HG02759 (cell line): ENCODE measurements around the gene POLR3A.

ENCODE experiments used
- ATAC-seq: cut with Tn5 transposase; IDR thresholded peaks from one replicate; pipeline ENCODE4 v1.9.1; 2021; ENCODE audit warnings: mild to moderate bottlenecking, moderate library complexity; ENCODE audit not compliant: unreplicated experiment

The POLR3A gene

DNA sequence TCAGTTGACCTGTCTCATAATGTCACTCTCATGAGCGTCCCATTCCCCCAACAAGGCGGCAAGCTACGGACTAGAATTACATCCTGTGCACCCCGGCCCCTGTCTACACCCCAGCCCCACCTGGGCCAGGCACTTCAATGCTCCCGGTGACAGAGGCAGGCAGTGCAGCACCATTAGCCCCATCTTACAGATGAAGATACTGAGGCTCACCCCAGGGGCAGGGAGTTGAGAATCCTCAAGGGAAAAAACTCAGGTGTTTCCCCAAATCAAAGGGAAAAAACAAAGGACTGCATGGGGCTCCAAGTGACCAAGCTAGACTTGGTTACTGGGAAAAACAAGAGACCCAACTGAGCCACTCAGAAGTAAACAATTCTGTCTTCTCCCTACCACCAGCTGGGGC lies 107.3 kb downstream of the POLR3A start:
- no peak for ATAC-seq

DNA sequence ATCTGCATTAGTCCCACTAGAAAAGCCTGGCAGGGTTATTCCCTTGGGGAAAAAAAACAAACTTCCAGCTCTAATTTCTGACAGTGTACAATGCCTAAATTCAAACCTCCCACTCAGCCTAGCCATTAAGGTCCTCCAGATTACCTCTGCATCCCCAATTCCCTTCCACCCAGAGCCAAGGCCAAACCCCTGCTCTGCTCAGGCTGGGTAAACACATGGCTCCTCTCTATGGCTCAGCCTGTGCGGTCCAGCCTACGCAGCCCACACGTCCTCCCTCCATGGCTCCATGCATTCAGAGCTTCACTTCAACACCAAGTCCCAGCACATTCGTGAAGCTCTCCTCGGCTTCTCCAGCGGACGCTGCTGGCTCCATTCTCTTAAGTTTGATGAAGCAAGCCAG lies 107.9 kb downstream of the POLR3A start:
- ATAC-seq = no peak

DNA sequence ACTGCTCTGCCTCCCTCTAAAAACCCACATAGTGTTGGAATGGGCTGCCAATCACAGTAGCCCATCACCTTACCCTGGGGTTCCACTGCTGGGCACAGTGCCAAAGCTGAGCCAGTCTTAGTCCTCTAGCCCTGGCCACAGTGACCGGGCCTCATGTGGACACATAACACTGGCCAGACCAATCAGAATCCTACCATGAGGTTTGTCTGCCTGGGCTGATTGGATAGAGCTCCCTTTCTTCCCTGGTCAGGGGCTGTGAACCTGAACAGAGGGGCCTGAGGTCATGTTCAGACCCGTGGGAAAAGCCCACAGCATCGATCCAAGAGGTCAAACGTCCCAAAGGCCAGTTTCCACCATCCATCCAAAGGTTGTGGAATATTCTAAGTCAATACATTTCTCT lies 108.8 kb downstream of the POLR3A start:
- no peak for ATAC-seq

DNA sequence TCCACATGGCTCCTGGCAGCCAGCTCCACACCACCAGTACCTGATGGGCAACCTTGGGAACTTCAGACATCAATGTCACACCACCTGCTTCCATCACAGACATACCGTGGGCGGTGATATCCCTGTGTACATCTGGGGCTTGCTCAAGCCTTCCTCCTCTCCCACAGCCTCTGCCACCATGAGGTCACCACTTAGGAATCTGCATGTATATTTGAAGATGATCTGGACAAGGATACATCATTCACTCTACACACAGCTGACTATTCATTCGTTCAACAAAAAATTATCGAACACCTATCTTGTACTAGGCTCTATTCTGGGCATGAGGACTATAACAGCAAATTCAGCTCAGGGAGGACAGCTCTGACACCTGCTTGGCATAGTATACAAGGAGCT lies 109.6 kb downstream of the POLR3A start:
- ATAC-seq = no peak
